GM18873 (cell line): Measurements from ENCODE around the gene WDCP.
"Not testable (repeated sequence)": the region's sequence is repeated elsewhere in the genome, so short reads cannot be mapped to it uniquely, and the experiment has no call there.

Experiments
- ATAC-seq: cut with Tn5 transposase; IDR thresholded peaks from one replicate; pipeline ENCODE4 v1.9.1; 2021; ENCODE audit warnings: mild to moderate bottlenecking, moderate library complexity, moderate number of reproducible peaks; ENCODE audit not compliant: unreplicated experiment, low FRiP score

WDCP gene

DNA sequence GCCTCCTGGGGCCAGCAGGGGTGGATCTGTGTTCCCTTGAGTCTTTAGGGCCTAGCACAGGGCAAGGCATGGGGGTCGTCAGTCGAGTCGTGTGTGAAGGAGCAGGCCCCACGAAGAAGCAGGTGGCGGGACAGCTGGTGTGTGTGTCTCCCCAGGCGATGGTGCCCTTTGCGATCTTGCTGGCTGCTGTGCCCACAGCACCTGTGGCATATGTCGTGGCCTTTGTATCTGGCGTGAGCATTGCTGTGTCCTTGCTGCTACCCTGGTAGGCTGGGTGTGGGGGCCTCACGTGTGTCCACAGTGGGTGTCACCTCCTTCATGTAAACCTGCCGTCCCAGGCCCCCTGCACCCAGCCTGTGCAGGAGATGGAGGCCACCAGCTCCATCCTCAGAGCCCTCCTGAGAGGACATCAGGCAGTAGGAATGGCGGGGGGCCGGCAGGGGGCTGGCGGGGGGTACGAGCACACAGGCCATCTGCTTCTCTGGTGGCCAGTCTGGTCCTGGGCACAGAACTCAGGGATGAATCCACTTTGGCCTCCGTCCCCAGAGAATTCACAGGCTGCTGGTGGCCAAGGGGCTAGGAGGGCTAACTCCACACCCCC, 24.1 kb downstream of the WDCP start:
- ATAC-seq, result no peak

- ATAC-seq, result no peak
Measured at GRCh38 chr2:24022324-24022974, 24.7 kb downstream of the WDCP start.

DNA sequence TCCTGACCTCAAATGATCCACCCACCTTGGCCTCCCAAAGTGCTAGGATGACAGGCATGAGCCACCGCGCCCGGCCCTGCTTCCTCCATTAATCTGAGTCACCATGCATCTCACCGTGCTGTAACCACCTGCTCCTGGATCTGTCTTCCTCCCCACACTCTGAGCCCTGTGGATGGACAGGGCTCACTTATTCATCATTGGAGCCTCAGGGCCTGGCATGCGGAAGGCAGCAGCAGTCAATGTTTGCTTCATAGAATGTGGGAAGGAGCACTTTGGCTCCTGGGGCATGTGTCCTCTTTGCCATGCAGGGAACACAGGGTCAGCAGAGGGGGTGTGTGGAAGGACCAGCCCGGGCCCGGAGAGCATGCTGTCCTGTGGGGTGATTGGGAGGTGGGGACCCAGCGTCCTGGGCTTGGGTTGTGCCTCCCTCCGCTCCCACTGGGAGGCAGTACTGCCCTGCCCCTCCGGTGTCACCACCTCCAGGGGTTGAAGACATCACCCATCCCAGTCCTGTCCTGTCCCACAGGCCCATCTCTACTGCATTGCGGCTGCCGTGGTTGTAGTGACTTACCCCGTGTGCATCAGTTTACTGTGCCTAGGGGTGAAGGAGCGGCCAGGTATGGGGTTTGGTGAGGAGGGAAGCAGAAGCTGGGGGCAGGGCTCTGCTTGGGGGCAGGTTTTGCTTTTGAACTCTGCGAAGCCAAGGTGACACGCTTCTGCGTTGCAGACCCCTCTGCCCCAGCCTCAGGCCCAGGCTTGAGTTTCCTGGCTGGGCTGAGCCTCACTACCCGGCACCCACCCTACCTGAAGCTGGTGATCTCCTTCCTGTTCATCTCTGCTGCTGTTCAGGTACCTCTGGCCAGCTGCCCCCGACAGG, 25.8 kb downstream of the WDCP start:
- no peak for ATAC-seq

DNA sequence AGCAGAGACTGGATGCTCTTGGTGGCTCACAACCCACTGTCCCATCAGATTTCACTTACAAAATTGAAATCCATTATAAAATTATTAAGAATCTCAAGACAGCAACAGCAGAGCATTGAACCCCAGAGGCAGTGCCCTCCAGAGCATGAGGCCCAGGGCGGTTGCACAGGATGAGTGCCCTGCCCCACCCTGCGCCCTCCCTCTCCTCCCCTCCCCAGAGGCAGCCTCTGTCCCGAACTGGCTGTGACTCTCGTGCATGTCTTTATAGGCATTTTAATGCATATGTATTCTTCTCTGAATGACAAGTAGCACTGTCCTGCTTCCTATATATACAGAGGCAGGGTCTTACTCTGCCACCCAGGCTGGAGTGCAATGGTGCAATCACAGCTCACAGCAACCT, 26.9 kb downstream of the WDCP start:
- ATAC-seq, result no peak

GRCh38 chr2:24019729-24020128, 27.5 kb downstream of the WDCP start:
- no peak for ATAC-seq

- no peak for ATAC-seq
Measured at GRCh38 chr2:24018241-24018640, 28.9 kb downstream of the WDCP start.

DNA sequence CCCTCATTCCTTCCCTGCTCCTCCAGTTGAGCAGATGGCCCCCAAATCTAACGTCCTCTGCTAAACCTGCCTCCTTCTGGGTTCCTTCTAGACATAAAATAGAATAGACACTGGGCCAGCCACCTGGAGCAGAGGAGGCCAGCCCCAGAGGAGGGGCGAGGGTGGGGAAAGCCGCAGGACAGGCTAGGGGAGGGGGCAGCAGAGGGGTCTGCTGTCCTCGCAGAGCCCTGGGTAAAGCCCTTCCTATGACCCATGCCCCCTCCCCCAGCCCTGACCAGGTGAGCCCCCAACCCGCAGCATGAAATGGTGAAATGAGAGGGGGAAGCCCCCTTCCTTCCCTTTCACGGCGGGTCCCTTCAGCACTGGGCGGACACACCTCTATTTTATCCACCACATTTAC, 29.5 kb downstream of the WDCP start:
- ATAC-seq, result no peak

DNA sequence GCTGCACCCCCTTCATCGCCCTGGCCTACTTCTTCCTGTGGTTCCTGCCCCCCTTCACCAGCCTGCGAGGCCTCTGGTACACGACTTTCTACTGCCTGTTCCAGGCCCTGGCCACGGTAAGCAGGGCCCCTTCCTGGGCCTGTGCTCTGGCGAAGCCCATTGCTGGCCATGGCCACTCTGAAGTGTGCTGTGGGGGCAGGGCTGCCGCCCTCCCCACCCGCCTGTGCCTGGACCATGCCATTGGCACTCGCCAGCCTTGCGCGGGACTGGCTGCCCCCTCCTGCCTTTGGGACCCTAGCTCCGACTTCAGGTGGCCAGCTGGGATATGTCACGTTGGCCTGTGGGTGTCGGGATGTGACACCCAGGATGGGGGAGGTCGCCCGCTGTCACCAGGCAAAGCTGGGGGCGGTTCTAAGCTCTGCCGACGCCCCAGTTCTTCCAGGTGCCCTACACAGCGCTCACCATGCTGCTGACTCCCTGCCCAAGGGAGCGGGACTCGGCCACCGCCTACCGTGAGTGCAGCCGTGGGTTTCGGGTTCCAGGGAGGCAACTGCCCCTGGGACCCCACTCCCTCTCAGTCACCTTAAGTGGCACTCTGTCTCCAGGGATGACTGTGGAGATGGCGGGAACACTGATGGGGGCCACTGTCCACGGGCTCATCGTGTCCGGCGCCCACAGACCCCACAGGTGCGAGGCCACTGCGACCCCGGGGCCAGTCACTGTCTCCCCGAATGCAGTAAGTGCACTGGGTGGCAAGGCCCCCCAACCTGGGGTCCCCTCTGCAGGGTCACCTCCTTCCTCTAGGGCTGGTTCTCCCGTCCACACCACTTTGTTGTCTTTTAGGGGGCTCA, 30.1 kb downstream of the WDCP start:
- no peak for ATAC-seq

- no peak for ATAC-seq
Measured at GRCh38 chr2:24016376-24016761, 30.8 kb downstream of the WDCP start.

DNA sequence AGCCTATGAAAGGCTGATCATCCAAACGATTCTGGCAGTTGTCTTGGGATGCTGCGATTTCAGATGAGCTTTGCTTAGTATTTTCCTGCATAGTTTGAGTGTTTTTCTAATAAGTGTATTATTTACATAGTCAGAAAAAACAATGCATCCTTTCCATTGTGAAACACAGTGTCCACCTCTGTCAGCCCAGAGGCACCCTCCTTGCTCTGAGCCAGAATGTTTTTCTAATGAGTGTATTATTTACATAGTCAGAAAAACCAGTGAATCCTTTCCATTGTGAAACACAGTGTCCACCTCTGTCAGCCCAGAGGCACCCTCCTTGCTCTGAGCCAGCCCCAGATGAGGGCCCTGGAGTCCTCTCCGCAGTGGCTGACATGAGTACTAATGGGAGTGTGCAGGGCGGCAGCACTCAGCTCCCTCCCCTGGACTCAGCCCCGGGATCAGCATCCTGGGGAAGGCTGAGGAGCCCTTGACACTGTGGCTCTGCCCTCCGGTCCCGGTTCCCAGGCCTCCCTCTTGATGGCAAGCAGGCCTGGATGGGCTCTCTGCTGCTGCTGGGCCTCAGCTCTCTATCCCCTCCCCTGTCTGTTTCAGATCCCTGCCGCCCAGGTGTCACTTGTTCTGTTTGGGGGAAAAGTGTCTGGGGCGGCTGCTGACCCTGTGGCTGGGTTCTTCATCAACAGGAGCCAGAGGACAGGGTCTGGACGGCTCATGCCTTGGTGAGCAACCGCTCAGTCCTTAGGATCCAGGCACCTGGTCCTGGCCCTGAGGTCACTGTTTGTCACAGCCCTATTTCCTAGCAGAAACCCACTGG, 31.4 kb downstream of the WDCP start:
- no peak for ATAC-seq

DNA sequence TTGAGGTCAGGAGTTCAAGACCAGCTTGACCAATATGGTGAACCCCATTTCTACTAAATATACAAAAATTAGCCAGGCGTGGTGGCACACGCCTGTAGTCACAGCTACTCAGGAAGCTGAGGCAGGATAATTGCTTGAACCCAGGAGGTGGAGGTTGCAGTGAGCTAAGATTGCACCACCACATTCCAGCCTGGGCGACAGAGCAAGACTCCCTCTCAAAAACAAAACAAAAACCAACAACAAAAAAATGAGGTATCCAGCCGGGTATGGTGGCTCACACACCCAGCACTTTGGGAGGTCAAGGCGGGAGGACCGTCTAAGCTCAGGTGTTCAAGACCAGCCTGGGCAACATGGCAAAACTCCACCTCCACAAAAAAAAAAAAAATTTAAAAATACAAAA, 32.3 kb downstream of the WDCP start:
- not testable (repeated sequence) for ATAC-seq

DNA sequence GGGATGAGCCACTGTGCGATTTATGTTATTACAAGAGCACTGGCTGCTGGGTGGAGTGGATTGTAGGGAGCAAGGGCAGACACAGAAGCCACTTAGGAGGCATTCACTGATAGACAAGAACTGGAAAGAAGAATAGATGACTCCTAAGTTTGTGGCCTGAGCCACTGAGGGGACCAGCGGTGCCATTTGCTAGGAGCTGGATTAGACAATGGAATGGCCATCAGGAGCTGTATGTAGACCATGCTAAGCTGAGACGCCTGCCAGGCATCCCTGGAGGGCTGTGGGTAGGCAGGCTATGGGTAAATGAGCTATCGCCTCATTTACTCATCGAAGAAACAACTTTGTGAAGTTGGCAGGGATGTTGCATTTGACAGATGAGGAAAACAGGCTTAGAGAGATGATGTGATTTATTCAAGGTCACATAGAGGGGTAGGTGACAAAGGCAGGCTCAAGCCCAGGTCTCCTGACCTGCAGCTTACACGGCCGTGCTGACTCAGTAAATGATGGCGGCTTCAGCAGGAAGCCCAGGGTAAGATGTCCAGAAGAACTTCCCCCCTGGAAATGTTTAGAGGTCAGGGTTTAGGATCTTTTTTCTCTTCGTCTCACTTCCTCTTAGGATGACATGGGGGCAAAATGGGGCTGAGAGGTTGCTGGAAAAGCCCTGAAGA, 34.5 kb downstream of the WDCP start:
- ATAC-seq, result no peak

- ATAC-seq, result no peak
Measured at GRCh38 chr2:24011250-24012104, 35.7 kb downstream of the WDCP start.

DNA sequence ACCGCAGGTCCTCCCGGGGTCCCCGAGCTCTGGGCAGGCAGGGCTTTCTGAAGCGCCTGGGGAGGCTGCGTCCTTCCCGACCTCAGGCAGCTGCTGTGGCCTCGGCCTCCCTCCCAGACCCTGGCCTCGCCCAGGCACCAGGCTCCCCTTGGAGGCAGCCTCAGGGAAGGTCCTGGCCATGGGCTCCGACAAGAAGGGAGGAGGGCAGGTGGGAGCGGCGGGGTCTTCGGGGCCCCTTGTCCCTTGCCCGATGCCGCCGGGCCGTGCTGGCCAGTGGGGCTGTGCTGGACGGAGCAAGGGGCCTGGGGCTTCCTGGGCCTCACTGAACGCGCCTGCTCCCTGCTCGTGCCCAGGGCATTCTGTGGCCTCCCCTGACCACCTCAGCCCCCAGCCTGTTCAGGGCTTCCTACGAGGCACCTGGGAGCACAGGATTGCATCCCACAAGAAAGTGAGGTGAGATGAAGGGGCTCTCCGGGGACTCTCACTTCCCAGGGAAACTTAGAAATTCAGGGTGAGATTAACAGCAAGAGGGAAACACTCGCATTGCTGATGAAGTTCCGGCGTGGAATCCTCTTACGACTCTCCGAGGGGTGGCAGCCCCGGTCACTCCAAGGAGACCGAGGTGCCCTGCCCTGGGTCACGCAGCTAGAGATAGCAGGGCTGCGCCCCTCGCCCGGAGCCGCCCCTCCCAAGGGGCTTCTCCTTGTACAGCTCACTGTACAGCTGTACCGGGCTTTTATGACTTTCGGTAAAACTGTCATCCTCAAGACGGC, 36.5 kb downstream of the WDCP start:
- no peak for ATAC-seq

DNA sequence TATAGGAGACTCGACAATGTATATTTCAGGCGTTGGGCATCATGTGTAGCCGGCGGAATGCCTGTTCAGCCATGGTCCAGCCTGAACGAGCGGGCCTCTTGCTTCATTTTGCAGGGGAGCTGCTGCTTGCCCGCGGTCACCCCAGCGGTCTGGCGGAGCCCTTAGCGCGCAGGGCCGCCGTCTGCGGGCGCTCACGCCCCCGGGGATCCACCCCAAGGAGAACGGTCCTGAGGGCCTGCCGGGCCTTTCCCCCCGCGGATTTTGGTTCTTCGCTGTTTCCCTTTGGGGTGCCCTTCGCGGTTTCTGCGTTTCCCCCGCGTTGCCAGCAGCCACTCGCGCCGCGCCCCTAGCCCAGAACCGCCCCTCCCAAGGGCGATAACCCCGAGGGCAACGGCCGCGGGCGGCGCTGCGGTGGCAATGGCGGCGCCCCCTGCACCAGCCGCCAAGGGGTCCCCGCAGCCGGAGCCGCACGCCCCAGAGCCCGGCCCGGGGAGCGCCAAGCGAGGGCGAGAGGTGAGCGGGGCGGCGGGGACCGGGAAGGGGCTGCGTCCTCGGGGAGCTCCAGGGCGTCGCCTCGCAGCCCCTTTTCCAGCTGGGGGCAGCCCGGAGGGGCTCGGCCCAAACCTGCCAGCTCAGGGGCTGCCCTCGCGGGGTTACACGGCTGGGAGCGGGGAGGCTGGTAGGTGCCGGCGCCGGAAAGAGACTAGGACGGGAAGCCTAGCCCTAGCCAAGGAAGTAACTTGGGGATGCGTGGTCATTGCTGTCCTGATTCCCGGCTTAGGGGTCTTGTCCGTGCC, 37.3 kb downstream of the WDCP start, which contains the start of gene MFSD2B:
Gene MFSD2B (plus strand): TSS at position 406 of the 797 bp plus-strand sequence. CDS start 12 bp downstream, at position 418.
- no peak for ATAC-seq

- ATAC-seq, result no peak
Measured at GRCh38 chr2:24009367-24009679, 37.9 kb downstream of the WDCP start.
